Loucy (cell line): ENCODE measurements around the gene CHRNB4.

Experiments used
- H2AFZ ChIP-seq: fragments of 200-600 bp; sonication (generic); 2 replicates; pipeline ENCODE4 v1.6.0; 2016; ENCODE audit warnings: antibody characterized with exemption, mild to moderate bottlenecking, low read length, moderate library complexity
- H3F3A ChIP-seq: fragments of 200-600 bp; 2 replicates; pipeline ENCODE4 v1.6.0; 2016; ENCODE audit warnings: antibody characterized with exemption, low read depth, mild to moderate bottlenecking
- H3K27me3 ChIP-seq: fragments of 200-600 bp; sonication (generic); 2 replicates; pipeline ENCODE4 v1.6.1; 2014; ENCODE audit warnings: low read length, mild to moderate bottlenecking; ENCODE audit not compliant: insufficient read depth, poor library complexity, severe bottlenecking
- H3K36me3 ChIP-seq: fragments of 200-600 bp; sonication (generic); 2 replicates; pipeline ENCODE4 v1.6.1; 2016; ENCODE audit warnings: low read length; ENCODE audit not compliant: insufficient read depth
- H3K4me1 ChIP-seq: fragments of 200-600 bp; sonication (generic); 2 replicates; pipeline ENCODE4 v1.5.1; 2014; ENCODE audit warnings: low read length, mild to moderate bottlenecking; ENCODE audit not compliant: insufficient read depth, poor library complexity, severe bottlenecking
- H3K4me2 ChIP-seq: fragments of 200-600 bp; sonication (generic); 2 replicates; pipeline ENCODE4 v1.6.0; 2014; ENCODE audit warnings: antibody characterized with exemption, low read length, low read depth, mild to moderate bottlenecking; ENCODE audit not compliant: poor library complexity, severe bottlenecking
- H3K4me3 ChIP-seq: fragments of 200-600 bp; sonication (generic); 2 replicates; pipeline ENCODE4 v1.5.1; 2014; ENCODE audit warnings: low read length, mild to moderate bottlenecking, mixed read lengths; ENCODE audit not compliant: poor library complexity, severe bottlenecking
- H3K79me2 ChIP-seq: fragments of 200-600 bp; sonication (generic); 2 replicates; pipeline ENCODE4 v1.6.1; 2014; ENCODE audit warnings: low read length; ENCODE audit not compliant: insufficient read depth
- H3K9ac ChIP-seq: fragments of 200-600 bp; sonication (generic); 2 replicates; pipeline ENCODE4 v1.6.0; 2014; ENCODE audit warnings: mild to moderate bottlenecking, low read depth, low read length, moderate library complexity; ENCODE audit not compliant: poor library complexity, severe bottlenecking
- H3K9me2 ChIP-seq: fragments of 200-600 bp; sonication (generic); replicated peaks from 2 replicates; pipeline ENCODE4 v1.6.1; 2016; ENCODE audit warnings: low read depth, low read length, mixed read lengths
- H3K9me3 ChIP-seq: fragments of 200-600 bp; sonication (generic); 2 replicates; pipeline ENCODE4 v1.6.1; 2014; ENCODE audit warnings: mild to moderate bottlenecking, antibody characterized with exemption, low read length, low read depth; ENCODE audit not compliant: insufficient read depth
- H4K20me1 ChIP-seq: fragments of 200-600 bp; sonication (generic); 2 replicates; pipeline ENCODE4 v1.6.0; 2014; ENCODE audit warnings: antibody characterized with exemption, low read length, mild to moderate bottlenecking; ENCODE audit not compliant: insufficient read depth, poor library complexity, severe bottlenecking
- EZH2phosphoT487 ChIP-seq: fragments of 200-600 bp; IDR thresholded peaks from 2 replicates; pipeline ENCODE4 v1.6.1; 2018; ENCODE audit warnings: antibody characterized with exemption, mild to moderate bottlenecking, moderate library complexity, borderline replicate concordance
- TF ChIP-seq, protein P1 (sequence below): fragments of 200-600 bp; sonication (generic); conservative IDR thresholded peaks from 2 replicates; pipeline ENCODE4 v1.5.1; 2014; ENCODE audit warnings: mild to moderate bottlenecking, antibody characterized with exemption, low read length

CHRNB4 gene

DNA sequence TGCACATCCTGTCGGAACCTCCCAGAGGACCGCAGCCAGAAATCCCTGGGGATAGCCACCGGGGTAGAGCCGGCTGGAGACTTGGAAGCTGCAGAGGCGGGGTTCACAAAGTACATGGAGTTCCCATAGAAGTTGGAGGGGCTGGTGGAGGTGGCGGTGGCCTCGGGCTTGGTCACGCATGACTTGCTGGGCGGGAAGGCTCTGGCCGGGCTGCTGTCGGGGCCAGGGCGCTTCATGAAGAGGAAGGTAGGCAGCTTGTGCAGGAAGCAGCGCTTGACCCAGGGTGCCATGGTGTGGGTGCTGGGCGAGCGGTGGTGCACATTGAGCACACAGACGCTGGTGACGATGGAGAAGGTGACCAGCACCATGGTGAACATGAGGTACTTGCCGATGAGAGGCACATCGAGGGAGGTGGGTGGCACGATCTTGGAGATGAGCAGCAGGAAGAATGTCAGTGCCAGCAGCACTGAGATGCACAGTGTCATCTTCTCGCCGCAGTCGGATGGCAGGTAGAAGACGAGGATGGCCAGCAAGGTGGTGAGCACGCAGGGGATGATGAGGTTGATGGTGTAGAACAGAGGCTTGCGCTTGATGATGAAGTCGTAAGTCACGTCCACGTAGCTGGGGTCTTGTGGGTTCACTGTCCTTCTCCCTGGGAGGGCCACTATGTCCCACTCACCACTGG lies 11.8 kb downstream of the CHRNB4 start:
- Histone ChIP-seq H3K4me2 (no peak overlapping the region), H3K4me3 (no peak overlapping the region), H3K79me2 (no peaks in the 10 kb centered on the region)

DNA sequence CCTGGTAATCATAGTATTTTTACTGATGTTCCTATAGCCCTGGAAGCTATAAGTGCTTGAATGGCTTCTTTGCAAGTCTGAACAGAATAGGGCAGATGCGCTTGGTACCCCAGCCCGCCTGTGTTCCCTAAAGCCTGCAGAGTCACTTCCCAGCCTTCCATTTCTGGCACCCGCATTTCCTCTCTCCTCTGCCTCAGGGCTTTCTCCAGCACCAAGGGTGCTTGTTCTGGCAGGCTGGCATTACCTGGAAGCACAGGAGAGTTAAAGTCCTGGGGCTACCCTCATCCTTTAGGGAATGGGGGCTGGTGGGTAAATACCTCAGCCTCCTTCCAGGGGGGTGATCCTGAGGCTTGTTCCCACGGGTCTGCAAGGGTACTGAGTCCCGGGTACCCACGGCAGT lies 12.8 kb downstream of the CHRNB4 start:
- Histone ChIP-seq H3K79me2 (no peaks in the 10 kb centered on the region), H3K4me1 (peaks cover 14% of the 10 kb centered on the region), H2AFZ (no peak overlapping the region), H4K20me1 (no peaks in the 10 kb centered on the region), H3K27me3 (no peaks in the 10 kb centered on the region), H3K9ac (no peak overlapping the region), H3K36me3 (no peaks in the 10 kb centered on the region), H3K9me2 (no peaks in the 10 kb centered on the region), H3K9me3 (no peaks in the 10 kb centered on the region), H3K4me2 (no peak overlapping the region), H3K4me3 (no peak overlapping the region), H3F3A (no peaks in the 10 kb centered on the region)
- TF ChIP-seq, protein P1, sequence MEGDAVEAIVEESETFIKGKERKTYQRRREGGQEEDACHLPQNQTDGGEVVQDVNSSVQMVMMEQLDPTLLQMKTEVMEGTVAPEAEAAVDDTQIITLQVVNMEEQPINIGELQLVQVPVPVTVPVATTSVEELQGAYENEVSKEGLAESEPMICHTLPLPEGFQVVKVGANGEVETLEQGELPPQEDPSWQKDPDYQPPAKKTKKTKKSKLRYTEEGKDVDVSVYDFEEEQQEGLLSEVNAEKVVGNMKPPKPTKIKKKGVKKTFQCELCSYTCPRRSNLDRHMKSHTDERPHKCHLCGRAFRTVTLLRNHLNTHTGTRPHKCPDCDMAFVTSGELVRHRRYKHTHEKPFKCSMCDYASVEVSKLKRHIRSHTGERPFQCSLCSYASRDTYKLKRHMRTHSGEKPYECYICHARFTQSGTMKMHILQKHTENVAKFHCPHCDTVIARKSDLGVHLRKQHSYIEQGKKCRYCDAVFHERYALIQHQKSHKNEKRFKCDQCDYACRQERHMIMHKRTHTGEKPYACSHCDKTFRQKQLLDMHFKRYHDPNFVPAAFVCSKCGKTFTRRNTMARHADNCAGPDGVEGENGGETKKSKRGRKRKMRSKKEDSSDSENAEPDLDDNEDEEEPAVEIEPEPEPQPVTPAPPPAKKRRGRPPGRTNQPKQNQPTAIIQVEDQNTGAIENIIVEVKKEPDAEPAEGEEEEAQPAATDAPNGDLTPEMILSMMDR, result no peak
- TF ChIP-seq EZH2phosphoT487, result no peak

More for the DNA sequence above, 11.8 kb downstream of the CHRNB4 start:
- Histone ChIP-seq H3K27me3 (no peaks in the 10 kb centered on the region), H3K9me2 (no peaks in the 10 kb centered on the region), H3K9me3 (no peaks in the 10 kb centered on the region), H3K36me3 (no peaks in the 10 kb centered on the region), H3K9ac (no peak overlapping the region), H3F3A (no peaks in the 10 kb centered on the region), H3K4me1 (peaks cover 14% of the 10 kb centered on the region), H4K20me1 (no peaks in the 10 kb centered on the region), H2AFZ (no peak overlapping the region)
- TF ChIP-seq EZH2phosphoT487, result no peak
- TF ChIP-seq, protein P1, result no peak

DNA sequence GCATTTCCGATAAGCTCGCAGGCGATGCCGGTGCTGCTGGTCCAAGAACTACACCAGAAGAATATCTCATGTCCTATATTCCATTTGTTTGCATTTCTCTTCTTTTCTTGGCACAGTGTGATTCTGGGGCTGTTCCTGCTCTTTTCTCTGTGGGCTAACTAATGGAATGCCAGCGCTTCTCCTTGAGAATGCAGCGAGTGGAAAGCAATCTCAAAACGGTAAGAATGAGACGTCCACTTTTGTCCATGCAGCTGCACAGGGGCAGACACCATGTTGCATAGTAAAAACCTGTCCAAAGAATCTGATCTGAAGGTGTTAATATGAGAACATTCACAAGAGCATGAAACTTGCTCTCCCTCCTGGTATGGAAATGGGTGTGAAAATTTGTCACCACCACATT lies 13.7 kb downstream of the CHRNB4 start:
- Histone ChIP-seq H3F3A (no peaks in the 10 kb centered on the region), H4K20me1 (no peaks in the 10 kb centered on the region), H3K4me2 (no peak overlapping the region), H3K9me3 (no peaks in the 10 kb centered on the region), H2AFZ (no peak overlapping the region), H3K79me2 (no peaks in the 10 kb centered on the region), H3K9me2 (no peaks in the 10 kb centered on the region), H3K9ac (no peak overlapping the region), H3K27me3 (no peaks in the 10 kb centered on the region), H3K4me1 (peaks cover 14% of the 10 kb centered on the region), H3K4me3 (no peak overlapping the region), H3K36me3 (no peaks in the 10 kb centered on the region)
- TF ChIP-seq, protein P1, result no peak
- no peak for TF ChIP-seq EZH2phosphoT487
